ENCODE measurements around the gene EHMT2.

Gene EHMT2

GRCh38 chr6:31837369-31838113 is 60.0 kb downstream of the EHMT2 start:
- no peak for DNase-seq

GRCh38 chr6:31836474-31837368 is 60.8 kb downstream of the EHMT2 start:
- no peak for DNase-seq

GRCh38 chr6:31836047-31836473 is 61.4 kb downstream of the EHMT2 start:
- no peak for DNase-seq

GRCh38 chr6:31834367-31835250 is 62.9 kb downstream of the EHMT2 start:
- peak; percentile 88 for DNase-seq

- DNase-seq, result no peak
These were observed 65.9 kb downstream of the EHMT2 start for GRCh38 chr6:31831350-31832215.

GRCh38 chr6:31830886-31831335 is 66.6 kb downstream of the EHMT2 start:
- DNase-seq, result no peak
